Measurements from ENCODE around the gene PRSS27.

PRSS27 gene

GRCh38 chr16:2720064-2720457, at the start of gene PRSS27:
Gene PRSS27, minus strand, starts transcription at chr16:2720224. Its CDS starts 64 bp downstream, at chr16:2720160.
- DNase-seq, result no peak

GRCh38 chr16:2769675-2770056, 49.6 kb upstream of the PRSS27 start:
- DNase-seq, result no peak

GRCh38 chr16:2769100-2769529, 49.1 kb upstream of the PRSS27 start:
- no peak for DNase-seq

- no peak for DNase-seq
These were observed 48.5 kb upstream of the PRSS27 start for GRCh38 chr16:2768403-2769089.

GRCh38 chr16:2767891-2768290, 47.9 kb upstream of the PRSS27 start:
- no peak for DNase-seq

- DNase-seq, result no peak
These were observed 47.2 kb upstream of the PRSS27 start for GRCh38 chr16:2767140-2767731.

GRCh38 chr16:2766430-2767139, 46.6 kb upstream of the PRSS27 start:
- no peak for DNase-seq

GRCh38 chr16:2765462-2766404, 45.7 kb upstream of the PRSS27 start:
- DNase-seq, result no peak

- DNase-seq, result no peak
These were observed 44.7 kb upstream of the PRSS27 start for GRCh38 chr16:2764718-2765117.

GRCh38 chr16:2763173-2763572, 43.1 kb upstream of the PRSS27 start:
- DNase-seq, result no peak

- DNase-seq, result no peak
These were observed 42.7 kb upstream of the PRSS27 start for GRCh38 chr16:2762711-2763110.

- no peak for DNase-seq
These were observed 42.0 kb upstream of the PRSS27 start for GRCh38 chr16:2761886-2762583.

GRCh38 chr16:2761472-2761871, 41.4 kb upstream of the PRSS27 start:
- DNase-seq, result no peak

GRCh38 chr16:2757344-2757743, 37.3 kb upstream of the PRSS27 start:
- no peak for DNase-seq

- DNase-seq, result no peak
These were observed 36.4 kb upstream of the PRSS27 start for GRCh38 chr16:2756288-2757015.

- no peak for DNase-seq
These were observed 35.1 kb upstream of the PRSS27 start for GRCh38 chr16:2755158-2755557.

- no peak for DNase-seq
These were observed 33.7 kb upstream of the PRSS27 start for GRCh38 chr16:2753733-2754020.

- DNase-seq, result peak; percentile 82
These were observed 33.1 kb upstream of the PRSS27 start for GRCh38 chr16:2752850-2753732.

- DNase-seq, result peak; percentile 96
These were observed 32.2 kb upstream of the PRSS27 start, which contains the start of gene SRRM2 for GRCh38 chr16:2752035-2752849. Gene SRRM2, plus strand, starts transcription at chr16:2752638. Its CDS starts 3,727 bp downstream, at chr16:2756365.

- DNase-seq, result no peak
These were observed 31.6 kb upstream of the PRSS27 start for GRCh38 chr16:2751577-2752034.

Measured in activated CD4-positive, alpha-beta T cell treated with anti-CD3 and anti-CD28 coated beads for 48 hours (primary cell).